OCI-LY7 (cell line): ENCODE data around the gene HPN. TPM values are rescaled to one million over a fixed set of nuclear protein-coding genes. Genes with fewer than 3 reads are reported as not detected.

ENCODE experiments used
- BruUV-seq: library from RNA; stranded (reverse); fragments of 400-500 nt; replicated peaks from 2 replicates; lab custom pipeline; 2021; lab: Mats Ljungman, UMichigan
- CTCF ChIA-PET: fragments of 300-600 bp; sonication (Branson Sonifier 250); formaldehyde crosslinking; loops from one replicate; lab custom pipeline; 2022; ENCODE audit warnings: antibody characterized with exemption; ENCODE audit not compliant: unreplicated experiment; lab: Charles Lee
- POLR2A ChIA-PET: fragments of 300-600 bp; sonication (Branson Sonifier 250); formaldehyde crosslinking; loops from one replicate; lab custom pipeline; 2022; ENCODE audit warnings: antibody characterized with exemption; lab: Charles Lee
- DNase-seq: peaks from one replicate; pipeline ENCODE4 v3.0.0-alpha.2; 2015; ENCODE audit warnings: low spot score
- H2AFZ ChIP-seq: fragments of 200-600 bp; sonication (generic), shearing (Covaris generic); 2 replicates; pipeline ENCODE4 v1.6.1; 2014; ENCODE audit warnings: mild to moderate bottlenecking, antibody characterized with exemption, low read length, moderate library complexity
- H3K27ac ChIP-seq: fragments of 200-600 bp; sonication (generic); 2 replicates; pipeline ENCODE4 v1.5.1; 2014; ENCODE audit warnings: mixed run types, low read depth, mild to moderate bottlenecking, moderate library complexity, low read length, inconsistent platforms; ENCODE audit not compliant: poor library complexity, severe bottlenecking
- H3K36me3 ChIP-seq: fragments of 200-600 bp; sonication (generic); 2 replicates; pipeline ENCODE4 v1.6.1; 2014; ENCODE audit warnings: mild to moderate bottlenecking, antibody characterized with exemption, low read length, moderate library complexity, mixed read lengths; ENCODE audit not compliant: insufficient read depth
- H3K4me1 ChIP-seq: fragments of 200-600 bp; sonication (generic); 2 replicates; pipeline ENCODE4 v1.5.1; 2014; ENCODE audit warnings: mild to moderate bottlenecking, low read length; ENCODE audit not compliant: insufficient read depth, poor library complexity, severe bottlenecking
- H3K4me2 ChIP-seq: fragments of 200-600 bp; sonication (generic); 2 replicates; pipeline ENCODE4 v1.6.1; 2014; ENCODE audit warnings: mild to moderate bottlenecking, low read length
- H3K4me3 ChIP-seq: fragments of 200-600 bp; sonication (generic); 2 replicates; pipeline ENCODE4 v1.5.1; 2014; ENCODE audit warnings: mild to moderate bottlenecking, low read depth, low read length; ENCODE audit not compliant: poor library complexity, severe bottlenecking
- H3K79me2 ChIP-seq: fragments of 200-600 bp; sonication (generic); 2 replicates; pipeline ENCODE4 v1.6.1; 2016; ENCODE audit warnings: low read depth, mild to moderate bottlenecking, low read length, moderate library complexity, mixed read lengths; ENCODE audit not compliant: insufficient read depth
- H3K9me2 ChIP-seq: fragments of 200-600 bp; sonication (generic); 2 replicates; pipeline ENCODE4 v1.6.1; 2016; ENCODE audit warnings: mild to moderate bottlenecking, low read length, mixed read lengths; ENCODE audit not compliant: insufficient read depth
- H3K9me3 ChIP-seq: fragments of 200-600 bp; sonication (generic); 2 replicates; pipeline ENCODE4 v1.6.1; 2014; ENCODE audit warnings: mild to moderate bottlenecking, mixed run types, low read length, mixed read lengths
- H4K20me1 ChIP-seq: fragments of 200-600 bp; sonication (generic); 2 replicates; pipeline ENCODE4 v1.6.1; 2014; ENCODE audit warnings: mild to moderate bottlenecking, antibody characterized with exemption, low read length, moderate library complexity, mixed read lengths; ENCODE audit not compliant: insufficient read depth
- EZH2phosphoT487 ChIP-seq: fragments of 200-600 bp; sonication (generic); IDR thresholded peaks from 2 replicates; pipeline ENCODE4 v1.6.1; 2018; ENCODE audit warnings: low read depth, borderline replicate concordance, mild to moderate bottlenecking, mixed run types, antibody characterized with exemption, low read length, moderate library complexity, mixed read lengths
- intact Hi-C: fragments of 100-400 bp; cut with micrococcal nuclease; formaldehyde crosslinking; loops from one replicate; pipeline ENCODE4 v1.10.0; 2022; ENCODE audit not compliant: unreplicated experiment
- total RNA-seq, 2 experiments: library from RNA; depleted of rRNA in 1 of 2; stranded (reverse); fragments of >200 nt in 1 of 2; shearing (Covaris generic) in 1 of 2; gene quantifications; 2 replicates each; pipeline ENCODE4 v1.2.3, GENCODE V29; 2014 to 2022
- TF ChIP-seq, protein P1 (sequence below): fragments of 200-600 bp; sonication (generic); conservative IDR thresholded peaks from 2 replicates; pipeline ENCODE4 v1.5.1; 2014; ENCODE audit warnings: mild to moderate bottlenecking, antibody characterized with exemption, low read length, moderate library complexity, mixed read lengths

The HPN gene
- total RNA-seq, 2 experiments from 2014 or later = 0.17 to 0.19 TPM

DNA sequence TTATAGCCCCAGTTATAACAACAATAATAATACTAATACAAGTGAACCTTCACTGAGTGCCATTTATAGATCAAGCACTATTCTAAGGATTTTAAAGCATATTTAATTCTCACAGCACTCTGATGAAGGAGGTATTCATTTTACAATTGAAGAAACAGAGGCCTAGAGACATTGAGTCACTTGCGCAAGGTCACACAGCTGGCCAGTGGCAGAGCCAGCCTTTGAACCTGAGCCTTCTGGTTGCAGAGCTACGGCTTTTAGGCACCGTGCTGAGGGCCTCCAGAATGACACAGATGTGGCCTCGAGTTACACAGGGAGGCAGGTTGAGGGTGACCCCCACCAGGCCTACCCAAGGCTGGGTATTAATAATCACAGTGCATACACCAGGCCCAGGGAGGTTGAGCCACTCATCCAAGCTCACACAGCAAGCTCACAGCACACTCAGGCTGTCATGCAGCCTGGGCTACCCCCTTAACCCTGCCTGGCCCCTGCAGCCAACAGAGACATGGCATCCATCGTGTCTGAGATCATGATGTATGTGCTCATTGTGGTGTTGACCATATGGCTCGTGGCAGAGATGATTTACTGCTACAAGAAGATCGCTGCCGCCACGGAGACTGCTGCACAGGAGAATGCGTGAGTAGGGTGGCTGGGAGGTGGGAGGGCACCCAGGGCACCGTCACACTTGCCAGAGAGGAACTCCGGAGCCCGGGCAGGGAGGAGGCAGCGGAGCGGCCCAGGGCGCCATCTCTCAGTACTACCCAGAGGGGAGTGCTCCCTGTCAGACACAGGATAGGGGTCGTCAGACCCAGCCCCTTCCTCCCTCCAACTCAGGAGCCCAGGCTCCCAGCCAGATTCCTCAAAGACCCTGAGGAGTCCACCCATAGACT is 2.7 kb upstream of the HPN start:
- DNase-seq = no peak
- no peak overlapping the region for H3K27ac ChIP-seq
- H3K9me2 ChIP-seq = no peaks in the 10 kb centered on the region
- no TSS peak for BruUV-seq
- TF ChIP-seq EZH2phosphoT487 = no peak
- TF ChIP-seq, protein P1, sequence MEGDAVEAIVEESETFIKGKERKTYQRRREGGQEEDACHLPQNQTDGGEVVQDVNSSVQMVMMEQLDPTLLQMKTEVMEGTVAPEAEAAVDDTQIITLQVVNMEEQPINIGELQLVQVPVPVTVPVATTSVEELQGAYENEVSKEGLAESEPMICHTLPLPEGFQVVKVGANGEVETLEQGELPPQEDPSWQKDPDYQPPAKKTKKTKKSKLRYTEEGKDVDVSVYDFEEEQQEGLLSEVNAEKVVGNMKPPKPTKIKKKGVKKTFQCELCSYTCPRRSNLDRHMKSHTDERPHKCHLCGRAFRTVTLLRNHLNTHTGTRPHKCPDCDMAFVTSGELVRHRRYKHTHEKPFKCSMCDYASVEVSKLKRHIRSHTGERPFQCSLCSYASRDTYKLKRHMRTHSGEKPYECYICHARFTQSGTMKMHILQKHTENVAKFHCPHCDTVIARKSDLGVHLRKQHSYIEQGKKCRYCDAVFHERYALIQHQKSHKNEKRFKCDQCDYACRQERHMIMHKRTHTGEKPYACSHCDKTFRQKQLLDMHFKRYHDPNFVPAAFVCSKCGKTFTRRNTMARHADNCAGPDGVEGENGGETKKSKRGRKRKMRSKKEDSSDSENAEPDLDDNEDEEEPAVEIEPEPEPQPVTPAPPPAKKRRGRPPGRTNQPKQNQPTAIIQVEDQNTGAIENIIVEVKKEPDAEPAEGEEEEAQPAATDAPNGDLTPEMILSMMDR = no peak
- no peak overlapping the region for H3K4me2 ChIP-seq
- no peak overlapping the region for H2AFZ ChIP-seq
- ChIA-PET CTCF (interaction anchor here (0.6 kb wide), 1 partner anchor 67 kb away, joined by 3 read pairs; no protein-coding TSS in a partner anchor), POLR2A (no interaction called here)
- H3K36me3 ChIP-seq = no peaks in the 10 kb centered on the region
- no peaks in the 10 kb centered on the region for H4K20me1 ChIP-seq
- H3K79me2 ChIP-seq = no peaks in the 10 kb centered on the region
- intact Hi-C loops = no loop called here
- no peaks in the 10 kb centered on the region for H3K9me3 ChIP-seq
- H3K4me3 ChIP-seq = no peak overlapping the region
- peaks cover 8% of the 10 kb centered on the region for H3K4me1 ChIP-seq

DNA sequence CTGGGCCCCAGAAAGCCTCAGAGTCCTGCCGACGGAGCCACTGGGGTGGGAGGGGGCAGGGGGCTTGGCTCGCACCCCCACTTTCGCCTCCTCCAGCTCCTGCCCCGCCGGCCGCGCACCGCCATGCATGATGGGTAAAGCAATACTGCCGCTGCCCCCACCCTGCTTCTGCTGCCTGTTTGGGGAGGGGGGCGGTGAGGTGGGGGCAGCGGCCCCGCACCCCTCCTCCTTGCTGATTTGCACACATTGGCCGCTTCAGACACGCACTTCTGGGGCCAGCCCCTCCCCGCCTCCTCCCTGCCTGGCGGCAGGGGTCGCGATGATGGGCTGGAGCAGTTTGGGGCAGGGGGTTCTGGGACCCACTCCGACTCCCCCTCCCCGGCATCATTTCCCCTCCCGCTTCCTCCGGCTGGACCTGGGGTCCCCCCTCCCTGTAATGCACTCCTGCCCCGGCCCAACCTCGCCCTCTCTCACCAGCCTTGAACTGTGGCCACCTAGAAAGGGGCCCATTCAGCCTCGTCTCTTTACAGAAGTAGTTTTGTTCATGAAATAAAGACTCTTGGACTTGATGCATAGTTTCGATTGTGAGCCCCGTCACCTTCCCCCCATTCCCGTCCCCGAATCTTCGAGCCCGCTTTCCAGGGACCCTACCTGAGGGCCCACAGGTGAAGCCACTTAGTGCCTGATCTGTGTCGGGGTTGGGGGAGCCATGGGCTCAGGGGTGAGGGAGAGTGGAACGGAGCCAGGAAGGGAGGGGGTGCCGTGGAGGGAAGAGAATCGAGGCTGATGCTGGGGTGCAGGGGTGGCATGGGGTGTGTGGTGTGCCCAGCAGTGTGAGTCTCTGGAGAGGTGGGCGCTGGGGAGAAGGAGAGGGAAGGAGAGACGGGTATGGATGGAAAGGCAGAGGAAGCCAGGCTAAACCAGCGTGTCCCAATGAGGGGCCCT is 1.4 kb upstream of the HPN start:
- H3K9me3 ChIP-seq = no peaks in the 10 kb centered on the region
- ChIA-PET CTCF (no interaction called here), POLR2A (no interaction called here)
- peak overlapping the region; percentile 11; the same call in 1 of the 2 replicates for H3K4me2 ChIP-seq
- H3K27ac ChIP-seq = no peak overlapping the region
- no peak for TF ChIP-seq EZH2phosphoT487
- intact Hi-C loops = no loop called here
- no peak overlapping the region for H2AFZ ChIP-seq
- no peaks in the 10 kb centered on the region for H4K20me1 ChIP-seq
- no peak overlapping the region for H3K4me3 ChIP-seq
- DNase-seq = no peak
- no TSS peak for BruUV-seq
- no peaks in the 10 kb centered on the region for H3K79me2 ChIP-seq
- peaks cover 9% of the 10 kb centered on the region for H3K4me1 ChIP-seq
- no peaks in the 10 kb centered on the region for H3K36me3 ChIP-seq
- no peaks in the 10 kb centered on the region for H3K9me2 ChIP-seq

DNA sequence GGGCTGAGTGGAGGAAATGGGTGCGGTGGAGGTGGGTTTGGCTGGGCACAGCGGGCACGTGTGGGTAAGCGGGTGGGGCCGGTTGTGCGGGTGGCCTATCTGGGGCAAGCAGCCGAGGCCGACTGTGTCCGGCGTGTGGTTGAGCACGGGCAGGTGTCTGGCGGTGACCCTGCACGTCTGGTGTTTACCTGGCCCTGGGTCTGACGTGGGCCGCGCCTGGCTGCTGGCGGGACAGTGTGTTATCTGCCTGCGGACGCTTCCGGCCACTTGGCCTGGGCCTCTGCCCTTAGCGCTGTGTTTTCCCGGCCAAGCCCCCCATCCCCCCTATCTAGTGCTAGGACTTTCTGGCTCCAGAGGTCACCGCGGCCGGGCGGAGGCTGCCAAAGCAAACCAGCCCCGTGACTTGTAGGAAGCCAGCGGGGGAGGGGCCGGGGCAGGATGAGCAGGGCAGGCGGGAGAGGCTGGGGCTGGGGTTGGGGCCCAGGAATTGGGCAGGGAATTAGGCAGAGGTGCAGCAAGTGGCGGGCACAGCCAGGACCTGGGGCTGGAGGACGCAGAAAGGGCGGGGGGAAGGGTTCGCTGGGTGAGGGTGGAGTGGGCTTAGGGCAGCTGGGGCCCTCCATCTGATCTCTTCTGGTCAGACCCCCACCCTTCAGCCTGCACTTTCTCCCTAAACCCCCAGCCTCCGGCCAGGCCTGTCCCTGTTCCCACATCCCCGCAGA is 534 bp upstream of the HPN start:
- ChIA-PET POLR2A (no interaction called here), CTCF (no interaction called here)
- no peak overlapping the region for H3K4me3 ChIP-seq
- no peaks in the 10 kb centered on the region for H3K9me2 ChIP-seq
- no peaks in the 10 kb centered on the region for H3K36me3 ChIP-seq
- no peak overlapping the region for H2AFZ ChIP-seq
- H3K4me1 ChIP-seq = peaks cover 18% of the 10 kb centered on the region
- no TSS peak for BruUV-seq
- intact Hi-C loops = no loop called here
- H4K20me1 ChIP-seq = no peaks in the 10 kb centered on the region
- no peak for DNase-seq
- TF ChIP-seq, protein P1 = no peak
- no peak for TF ChIP-seq EZH2phosphoT487
- no peak overlapping the region for H3K4me2 ChIP-seq
- H3K79me2 ChIP-seq = no peaks in the 10 kb centered on the region
- no peak overlapping the region for H3K27ac ChIP-seq
- H3K9me3 ChIP-seq = no peaks in the 10 kb centered on the region
